NCI-H774 (cell line): Measurements from ENCODE around the gene DCLK1.

Source experiments
- DNase-seq: peaks from one replicate; lab custom pipeline; 2025; lab: John Stamatoyannopoulos, UW

Gene DCLK1

DNA sequence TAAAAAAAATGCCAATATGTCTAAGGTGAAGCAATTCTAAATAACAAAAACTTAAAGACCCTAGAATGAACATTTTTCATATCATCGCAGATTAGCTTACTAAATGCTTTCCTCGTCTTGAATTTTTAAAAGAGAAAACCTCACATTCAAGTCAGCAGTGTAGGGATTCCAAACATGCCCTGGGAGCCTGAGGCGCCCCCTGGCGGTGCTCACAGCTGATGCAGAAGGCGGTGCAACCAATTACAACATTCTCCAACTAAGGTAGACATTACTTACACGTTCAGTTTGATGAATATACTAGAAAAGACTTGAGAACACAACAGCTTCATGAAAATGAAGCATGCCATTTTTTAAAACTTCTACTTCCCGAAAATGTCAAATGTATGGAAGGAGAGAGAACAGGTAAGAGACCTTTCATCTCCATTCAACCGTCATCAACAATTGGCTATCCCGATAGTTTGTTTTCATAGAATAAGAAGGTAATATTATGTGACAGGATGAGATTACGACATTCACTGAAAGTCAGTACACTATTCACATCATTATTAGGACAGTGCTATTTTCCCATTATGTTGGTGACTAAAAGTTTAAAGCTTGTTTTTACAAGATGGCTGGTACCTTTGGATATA is 304.4 kb downstream of the DCLK1 start:
- no peak for DNase-seq

- no peak for DNase-seq
Observed at GRCh38 chr13:35824825-35825224, 306.4 kb downstream of the DCLK1 start.

DNA sequence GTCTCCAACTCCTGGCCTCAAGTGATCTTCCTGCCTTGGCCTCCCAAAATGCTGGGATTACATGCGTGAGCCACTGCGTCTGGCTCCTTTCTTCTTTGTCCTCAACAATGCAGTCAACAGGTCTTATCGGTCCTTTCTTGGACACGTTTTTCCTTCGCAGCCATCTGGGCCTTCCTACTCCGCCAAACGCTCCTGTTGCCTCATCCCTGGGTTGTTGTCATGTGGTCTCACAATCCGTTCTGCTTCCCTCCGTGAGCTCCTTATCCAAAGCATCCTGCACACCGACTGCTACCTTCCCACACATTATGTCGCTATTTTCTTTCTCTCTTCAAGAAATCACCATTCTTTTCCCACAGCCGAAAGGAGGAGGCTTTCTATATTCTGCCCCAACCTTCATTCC is 306.8 kb downstream of the DCLK1 start:
- DNase-seq = no peak

GRCh38 chr13:35822666-35823065 is 308.5 kb downstream of the DCLK1 start:
- no peak for DNase-seq

- no peak for DNase-seq
Observed at GRCh38 chr13:35818633-35819067, 312.5 kb downstream of the DCLK1 start.

DNA sequence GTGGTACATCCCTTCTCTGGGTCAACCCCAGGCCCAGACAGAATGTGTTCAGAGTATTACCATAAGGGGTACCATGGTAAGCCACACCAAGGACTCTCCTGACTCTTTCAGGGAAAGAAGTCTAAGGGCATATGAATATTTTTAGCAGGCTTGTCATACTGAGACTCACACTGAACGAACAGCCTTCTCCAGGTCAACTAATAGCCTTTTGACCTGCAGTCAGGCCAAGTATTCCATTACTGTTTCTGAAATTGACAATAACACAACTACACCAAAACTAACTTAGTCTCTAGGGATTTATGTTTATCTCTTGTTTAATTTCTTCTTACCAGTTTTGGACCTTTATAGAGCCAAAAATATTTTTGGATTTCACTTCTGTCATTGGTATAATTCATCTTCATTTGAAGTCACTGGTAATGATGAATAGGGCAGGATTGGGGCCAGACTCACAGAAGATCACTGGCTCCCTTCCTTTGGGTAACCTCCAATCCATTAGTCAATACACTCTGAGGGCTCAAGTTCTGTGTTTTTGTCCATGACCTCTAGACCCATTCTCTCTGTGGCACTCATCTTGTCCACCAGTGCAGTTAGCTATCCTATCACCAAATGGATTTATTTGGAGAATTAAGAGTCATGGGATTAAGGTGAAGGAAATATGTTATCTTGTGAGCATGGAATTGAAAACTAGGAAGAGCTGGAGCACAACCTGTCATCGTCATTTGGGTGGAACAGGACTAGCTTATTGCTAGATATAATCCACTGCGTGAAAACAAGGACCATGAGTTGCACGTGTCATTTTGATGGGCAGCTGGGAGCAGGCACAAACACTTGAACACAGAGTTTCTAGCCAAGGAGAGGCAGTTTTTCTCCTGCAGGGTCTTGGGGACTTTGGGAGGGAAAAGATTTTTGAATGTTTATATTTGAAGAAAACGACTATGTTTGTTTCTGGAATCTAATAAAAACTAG is 313.3 kb downstream of the DCLK1 start:
- no peak for DNase-seq

DNA sequence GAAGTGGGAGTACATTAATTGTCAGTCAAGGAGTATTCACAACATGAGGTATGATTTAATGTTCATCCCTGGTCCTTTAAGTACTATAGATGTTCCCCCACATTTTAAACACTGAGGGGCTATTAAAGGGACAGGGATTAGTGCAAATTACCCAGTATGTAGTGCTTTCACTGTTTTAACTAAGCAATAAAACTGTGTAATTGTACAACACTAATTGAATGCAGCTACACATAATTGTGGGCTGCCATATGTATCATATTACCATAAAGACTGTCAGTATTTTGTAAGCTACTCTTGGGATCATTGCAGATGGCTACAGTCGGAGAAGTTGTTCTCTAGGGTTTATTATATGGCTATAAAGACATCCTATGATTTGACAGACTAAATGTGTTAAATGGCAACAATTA is 316.6 kb downstream of the DCLK1 start:
- no peak for DNase-seq

GRCh38 chr13:35812736-35813135 is 318.4 kb downstream of the DCLK1 start:
- no peak for DNase-seq

- no peak for DNase-seq
Observed at GRCh38 chr13:35810321-35810720, 320.9 kb downstream of the DCLK1 start.

GRCh38 chr13:35808846-35809245 is 322.3 kb downstream of the DCLK1 start:
- DNase-seq = no peak

- no peak for DNase-seq
Observed at GRCh38 chr13:35804901-35805300, 326.3 kb downstream of the DCLK1 start.

GRCh38 chr13:35797991-35798390 is 333.2 kb downstream of the DCLK1 start:
- no peak for DNase-seq

DNA sequence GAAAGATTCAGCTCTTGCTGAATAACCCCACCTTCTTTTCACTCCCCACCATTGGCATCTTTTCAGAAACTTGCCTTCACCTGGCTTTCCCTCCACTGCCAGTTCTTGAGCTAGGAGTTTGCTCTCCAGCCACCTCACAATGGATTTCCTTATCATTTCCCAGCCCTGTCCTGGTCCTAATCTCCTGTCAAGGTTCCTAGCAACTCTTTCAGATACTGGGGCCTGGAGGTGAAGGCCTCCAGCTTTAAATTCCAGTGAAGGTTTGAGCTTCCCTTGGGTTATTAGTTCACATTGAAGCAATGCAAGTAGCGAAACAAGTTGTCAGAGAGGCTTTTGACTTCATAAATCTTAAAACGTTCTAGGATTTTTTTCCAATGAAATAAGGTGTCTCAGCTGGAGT is 333.9 kb downstream of the DCLK1 start:
- DNase-seq = no peak

DNA sequence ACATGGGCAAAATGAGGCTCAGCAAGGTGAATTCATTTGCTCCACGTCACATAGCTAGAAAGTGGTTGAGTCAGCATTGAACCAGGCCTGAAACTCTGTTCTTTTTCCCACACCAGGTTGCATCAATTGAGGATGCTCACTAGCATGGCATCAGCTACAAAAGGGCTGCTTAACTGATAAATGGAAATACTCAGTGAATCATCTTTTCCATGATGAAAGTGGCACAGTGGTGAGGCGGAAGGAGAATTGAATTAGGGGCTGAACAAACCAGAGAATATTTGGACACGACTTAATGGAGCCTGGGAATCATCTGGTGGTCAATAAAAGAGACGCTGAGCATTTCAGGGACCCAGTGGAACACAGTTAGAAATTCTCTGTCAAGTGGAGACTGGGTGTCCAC is 334.6 kb downstream of the DCLK1 start:
- DNase-seq = no peak

- DNase-seq = no peak
Observed at GRCh38 chr13:35794734-35795389, 336.3 kb downstream of the DCLK1 start.

- no peak for DNase-seq
Observed at GRCh38 chr13:35793823-35794222, 337.4 kb downstream of the DCLK1 start.

DNA sequence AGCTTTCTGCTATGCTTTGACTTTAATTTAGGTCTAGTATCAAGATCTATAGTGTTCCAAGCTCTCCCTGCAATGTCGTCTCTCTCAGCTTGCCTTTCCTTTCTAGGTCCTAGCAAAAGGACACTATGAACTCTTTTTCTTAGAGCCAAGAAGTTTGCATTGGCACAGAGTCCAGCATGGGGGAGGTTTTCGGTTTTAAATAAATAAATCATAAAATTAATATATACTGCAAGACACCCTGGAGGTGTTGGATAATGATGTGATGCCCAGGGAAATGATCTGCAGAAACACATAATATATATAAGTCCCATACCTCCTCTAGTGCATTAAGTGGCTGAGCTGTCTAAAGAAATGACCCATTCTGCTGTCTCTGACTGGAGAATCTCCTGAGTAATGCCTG is 338.3 kb downstream of the DCLK1 start:
- DNase-seq = no peak

DNA sequence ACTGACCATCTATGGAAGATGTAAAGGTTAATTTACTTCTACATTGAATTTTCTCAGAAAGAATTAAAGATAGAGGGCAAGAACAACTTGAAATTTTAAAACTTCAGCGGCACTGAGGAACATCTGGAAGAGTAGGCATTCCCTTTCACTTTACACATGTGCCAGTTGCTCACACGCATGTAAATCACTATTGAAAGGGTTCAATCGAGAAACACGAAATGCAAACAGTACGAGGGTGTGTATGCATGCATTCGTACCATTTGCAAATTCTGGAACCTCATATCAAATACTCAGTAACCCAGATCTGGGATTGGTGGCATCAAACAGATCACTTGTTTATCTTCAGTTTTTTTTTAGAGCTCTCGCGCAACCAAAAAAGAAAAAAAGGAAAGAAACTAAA is 339.2 kb downstream of the DCLK1 start:
- no peak for DNase-seq

- DNase-seq = no peak
Observed at GRCh38 chr13:35791184-35791851, 339.9 kb downstream of the DCLK1 start.

DNA sequence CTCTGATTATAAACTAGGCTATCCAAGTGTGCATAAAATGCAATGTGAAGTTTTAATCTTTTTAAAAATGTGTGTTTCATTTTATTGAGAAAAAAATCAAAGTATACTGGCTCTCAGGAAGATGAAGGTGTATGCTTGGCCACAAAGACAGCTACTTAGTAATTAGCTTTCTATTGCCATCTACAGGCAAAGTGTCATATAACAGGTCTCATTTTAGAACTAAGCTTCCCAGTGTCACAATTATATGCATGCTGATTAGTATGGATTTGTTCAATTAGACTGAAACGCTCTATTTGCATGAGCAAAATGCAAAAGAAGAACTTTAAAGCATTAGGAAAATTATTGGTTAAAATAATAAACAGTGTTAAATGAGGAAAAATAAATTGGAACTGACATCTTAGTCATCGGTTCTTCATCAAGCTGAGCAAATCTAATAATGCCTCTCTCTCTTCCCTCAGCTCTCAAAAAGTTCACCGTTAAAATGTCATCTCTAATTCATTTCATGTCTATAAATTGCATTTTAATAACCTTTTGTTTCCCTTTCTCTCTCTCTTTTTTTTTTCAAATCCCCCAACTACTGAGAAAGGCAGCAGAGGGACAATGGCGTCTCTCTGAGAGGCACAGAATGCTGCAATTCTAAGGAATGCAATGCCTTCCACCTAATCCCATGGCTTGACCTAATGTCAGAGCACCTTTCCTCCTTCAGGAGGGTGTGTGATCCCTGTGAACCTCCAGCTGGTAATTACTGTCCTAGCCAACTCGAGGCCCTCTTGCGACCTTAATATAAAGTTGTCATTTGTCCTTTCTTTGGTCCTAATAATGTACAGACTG is 341.6 kb downstream of the DCLK1 start:
- no peak for DNase-seq

GRCh38 chr13:35787937-35788336 is 343.2 kb downstream of the DCLK1 start:
- DNase-seq = no peak
